H1 (cell line): ENCODE data around the gene AMN. TPM values are rescaled to one million over a fixed set of nuclear protein-coding genes. Genes with fewer than 3 reads are reported as not detected.

Source experiments
- CTCF ChIA-PET: fragments of 300-600 bp; sonication (Branson Sonifier 250); formaldehyde crosslinking; loops from one replicate; lab custom pipeline; 2021; ENCODE audit not compliant: partially characterized antibody; lab: Charles Lee
- POLR2A ChIA-PET: fragments of 300-600 bp; sonication (Branson Sonifier 250); formaldehyde crosslinking; loops from one replicate; lab custom pipeline; 2021; ENCODE audit warnings: inconsistent platforms; ENCODE audit not compliant: partially characterized antibody; lab: Charles Lee
- DNase-seq, 2 experiments: peaks; one replicate each; pipeline versions ENCODE4 v3.0.0 to v3.0.0-alpha.2; 2010 to 2022; ENCODE audit warnings: low spot score in 2 of 2, low read depth in 1 of 2, mixed read lengths in 1 of 2
- FAIRE-seq: peaks from 2 replicates; lab custom pipeline; 2011; peaks lifted over from hg19 to GRCh38; lab: Jason Lieb, UNC
- H2AFZ ChIP-seq: 2 replicates; pipeline ENCODE4 v1.8.1; 2012; ENCODE audit warnings: low read length, inconsistent platforms
- H2AK5ac ChIP-seq: 2 replicates; pipeline ENCODE4 v1.6.1; 2013; ENCODE audit warnings: low read depth, low read length
- H2BK120ac ChIP-seq: replicated peaks from 2 replicates; pipeline ENCODE3; 2013; ENCODE audit warnings: low read depth, low read length, inconsistent platforms
- H2BK12ac ChIP-seq: 2 replicates; pipeline ENCODE4 v1.6.1; 2013; ENCODE audit warnings: low read depth, low read length
- H2BK15ac ChIP-seq: 2 replicates; pipeline ENCODE4 v1.6.1; 2013; ENCODE audit warnings: low read length
- H2BK20ac ChIP-seq: 2 replicates; pipeline ENCODE4 v1.6.1; 2013; ENCODE audit warnings: low read length
- H2BK5ac ChIP-seq: 2 replicates; pipeline ENCODE4 v1.6.1; 2013; ENCODE audit warnings: low read depth, low read length
- H3K14ac ChIP-seq: 2 replicates; pipeline ENCODE4 v1.6.1; 2013; ENCODE audit warnings: inconsistent platforms; ENCODE audit not compliant: insufficient read length
- H3K18ac ChIP-seq: 2 replicates; pipeline ENCODE4 v1.6.1; 2013; ENCODE audit warnings: low read length; ENCODE audit errors: extremely low read depth
- H3K23ac ChIP-seq: 2 replicates; pipeline ENCODE4 v1.6.1; 2013; ENCODE audit warnings: inconsistent platforms; ENCODE audit not compliant: insufficient read length
- H3K23me2 ChIP-seq: 2 replicates; pipeline ENCODE4 v1.6.1; 2013; ENCODE audit warnings: low read depth, low read length
- H3K27ac ChIP-seq: 2 replicates; pipeline ENCODE4 v1.6.1; 2011; ENCODE audit warnings: low read depth, low read length, inconsistent platforms
- H3K27me3 ChIP-seq, 4 experiments: replicated peaks in 1 of 4; 1 replicate in 1 of 4; 2 replicates in 3 of 4; pipeline versions ENCODE4 v1.6.1 to v1.8.1; 2011 to 2013; ENCODE audit warnings: low read length in 3 of 4, mild to moderate bottlenecking in 3 of 4, inconsistent platforms in 2 of 4, mixed read lengths in 2 of 4, moderate library complexity in 1 of 4; ENCODE audit not compliant: control insufficient read depth in 3 of 4, insufficient read depth in 3 of 4; ENCODE audit errors: extremely low read depth in 1 of 4
- H3K36me3 ChIP-seq, 4 experiments: 2 replicates each; pipeline versions ENCODE4 v1.6.1 to v1.8.1; 2011 to 2013; ENCODE audit warnings: mild to moderate bottlenecking in 4 of 4, low read length in 3 of 4, moderate library complexity in 2 of 4, control low read depth in 1 of 4, inconsistent platforms in 1 of 4; ENCODE audit not compliant: insufficient read depth in 4 of 4, control insufficient read depth in 2 of 4
- H3K4ac ChIP-seq: replicated peaks from 2 replicates; pipeline ENCODE3; 2013; ENCODE audit warnings: low read length, low read depth, mixed read lengths, inconsistent platforms; ENCODE audit not compliant: insufficient read length
- H3K4me1 ChIP-seq, 4 experiments: replicated peaks in 1 of 4; 1 replicate in 1 of 4; 2 replicates in 3 of 4; pipeline versions ENCODE4 v1.6.1 to v1.8.1; 2011 to 2013; ENCODE audit warnings: low read length in 3 of 4, inconsistent platforms in 2 of 4, mixed read lengths in 1 of 4; ENCODE audit not compliant: insufficient read depth in 4 of 4, control insufficient read depth in 3 of 4
- H3K4me2 ChIP-seq, 2 experiments: 2 replicates each; pipeline versions ENCODE4 v1.6.1 to v1.8.1; 2011 to 2013; ENCODE audit warnings: low read depth in 2 of 2, low read length in 2 of 2, control low read depth in 1 of 2, inconsistent platforms in 1 of 2, mild to moderate bottlenecking in 1 of 2; ENCODE audit not compliant: insufficient read depth in 1 of 2
- H3K4me3 ChIP-seq, 4 experiments: fragments of 200-600, 300-600 bp in 1 of 4; sonication (generic), shearing (Covaris generic), sonication (Bioruptor Twin) in 1 of 4; 2 replicates each; pipeline versions ENCODE4 v1.5.1 to v1.8.1; 2011 to 2016; ENCODE audit warnings: low read length in 4 of 4, low read depth in 3 of 4, control low read depth in 2 of 4, inconsistent platforms in 2 of 4, mild to moderate bottlenecking in 2 of 4, mixed read lengths in 1 of 4, moderate library complexity in 1 of 4; ENCODE audit not compliant: insufficient read depth in 2 of 4; ENCODE audit errors: extremely low read depth in 1 of 4
- H3K56ac ChIP-seq: replicated peaks from 2 replicates; pipeline ENCODE3; 2013; ENCODE audit warnings: low read depth, mild to moderate bottlenecking, mixed read lengths, low read length, inconsistent platforms; ENCODE audit not compliant: insufficient read length
- H3K79me1 ChIP-seq: 2 replicates; pipeline ENCODE4 v1.6.1; 2013; ENCODE audit warnings: low read depth, low read length, control low read depth
- H3K79me2 ChIP-seq, 2 experiments: 2 replicates each; pipeline versions ENCODE4 v1.6.1 to v1.8.1; 2012 to 2013; ENCODE audit warnings: low read length in 2 of 2, mild to moderate bottlenecking in 2 of 2, inconsistent platforms in 1 of 2; ENCODE audit not compliant: insufficient read depth in 2 of 2, control insufficient read depth in 1 of 2
- H3K9ac ChIP-seq, 4 experiments: replicated peaks in 1 of 4; 1 replicate in 1 of 4; 2 replicates in 3 of 4; pipeline versions ENCODE4 v1.6.1 to v1.8.1; 2011 to 2013; ENCODE audit warnings: low read depth in 3 of 4, low read length in 3 of 4, control low read depth in 2 of 4, mild to moderate bottlenecking in 2 of 4, moderate library complexity in 2 of 4, inconsistent platforms in 1 of 4; ENCODE audit errors: extremely low read depth in 1 of 4
- H3K9me3 ChIP-seq, 2 experiments: 2 replicates each; pipeline versions ENCODE4 v1.6.1 to v1.8.1; 2012 to 2013; ENCODE audit warnings: mild to moderate bottlenecking in 2 of 2, moderate library complexity in 2 of 2, control low read depth in 1 of 2, inconsistent platforms in 1 of 2, low read depth in 1 of 2, low read length in 1 of 2, mixed read lengths in 1 of 2; ENCODE audit not compliant: insufficient read depth in 2 of 2
- H4K20me1 ChIP-seq, 2 experiments: replicated peaks in 1 of 2; 2 replicates each; pipeline versions ENCODE3 to v1.8.1; 2011 to 2013; ENCODE audit warnings: inconsistent platforms in 2 of 2, low read length in 2 of 2, mild to moderate bottlenecking in 1 of 2; ENCODE audit not compliant: insufficient read depth in 2 of 2, control insufficient read depth in 1 of 2
- H4K5ac ChIP-seq: 2 replicates; pipeline ENCODE4 v1.6.1; 2013; ENCODE audit warnings: low read length, low read depth, mixed read lengths, inconsistent platforms; ENCODE audit not compliant: insufficient read length
- H4K8ac ChIP-seq: 2 replicates; pipeline ENCODE4 v1.8.0; 2013; ENCODE audit warnings: mild to moderate bottlenecking, moderate library complexity, low read length, inconsistent platforms; ENCODE audit not compliant: insufficient read depth; ENCODE audit errors: extremely low read depth
- H4K91ac ChIP-seq: replicated peaks from 2 replicates; pipeline ENCODE3; 2013; ENCODE audit warnings: low read length, mixed read lengths, inconsistent platforms; ENCODE audit not compliant: insufficient read length
- ASH2L ChIP-seq: fragments of 200-600, 300-600 bp; sonication (generic); IDR thresholded peaks from one replicate; pipeline ENCODE4 v1.7.1; 2017; ENCODE audit warnings: low read length
- KDM1A ChIP-seq: fragments of 200-600, 300-600 bp; sonication (generic); IDR thresholded peaks from 2 replicates; pipeline ENCODE4 v1.7.1; 2016; ENCODE audit warnings: mild to moderate bottlenecking, low read length, borderline replicate concordance
- MAX ChIP-seq: IDR thresholded peaks from 2 replicates; pipeline ENCODE4 v1.6.1; 2012; ENCODE audit warnings: inconsistent platforms
- RAD21 ChIP-seq, 2 experiments: IDR thresholded peaks in 1 of 2; conservative IDR thresholded peaks in 1 of 2; 2 replicates each; pipeline ENCODE4 v1.6.1; 2011; ENCODE audit warnings: low read depth in 2 of 2, low read length in 2 of 2, improper control_type of control experiment in 1 of 2, inconsistent platforms in 1 of 2, mild to moderate bottlenecking in 1 of 2, moderate library complexity in 1 of 2
- RBBP5 ChIP-seq: IDR thresholded peaks from 2 replicates; pipeline ENCODE4 v1.7.1; 2012; ENCODE audit warnings: low read depth, mild to moderate bottlenecking, inconsistent platforms, low read length, moderate library complexity, borderline replicate concordance
- SIN3A ChIP-seq, 2 experiments: IDR thresholded peaks in 1 of 2; conservative IDR thresholded peaks in 1 of 2; 2 replicates each; pipeline ENCODE4 v1.6.1; 2011 to 2012; ENCODE audit warnings: low read length in 2 of 2, improper control_type of control experiment in 1 of 2, low read depth in 1 of 2, mild to moderate bottlenecking in 1 of 2
- WGBS, 2 experiments: shearing (Covaris generic) in 1 of 2; methylation state at CpG; one replicate each; pipeline versions ENCODE4 v1.1.6 to v1.1.7; 2013 to 2015; ENCODE audit warnings: low lambda C conversion rate in 2 of 2, mixed read lengths in 2 of 2, inconsistent platforms in 1 of 2, low coverage in 1 of 2, missing lambda C conversion rate in 1 of 2; ENCODE audit not compliant: insufficient replicate concordance in 2 of 2, insufficient coverage in 1 of 2, insufficient read length in 1 of 2; ENCODE audit errors: extremely low coverage in 1 of 2, missing lambda C conversion rate in 1 of 2; 5-methylcytosine and 5-hydroxymethylcytosine counted together
- polyA plus RNA-seq, 7 experiments: library from polyadenylated mRNA; depleted of rRNA in 3 of 7; stranded (reverse) in 5 of 7; unstranded in 2 of 7; fragments of >200 nt in 5 of 7; fragments of 200-250 nt in 2 of 7; gene quantifications; 1 replicate in 5 of 7; 2 replicates in 1 of 7; 4 replicates in 1 of 7; pipeline versions ENCODE4 v1.2.1 to v1.2.3, GENCODE V29; 2011 to 2013; ENCODE audit warnings: missing spikeins in 2 of 7, mixed read lengths in 2 of 7
- total RNA-seq: library from RNA; stranded (reverse); fragmentation: NEBNext Ultra II Directional; extraction: Animal tissue kit (Norgen Biotek cat#: 25700); gene quantifications from 2 replicates; pipeline ENCODE4 v1.2.1, GENCODE V29; 2021

The AMN gene
- total and polyA plus RNA-seq, 2 of the 8 experiments (the other 6 are each of a cell fraction or from before 2014, with no cell fraction given) = 0.77 to 1.5 TPM

DNA sequence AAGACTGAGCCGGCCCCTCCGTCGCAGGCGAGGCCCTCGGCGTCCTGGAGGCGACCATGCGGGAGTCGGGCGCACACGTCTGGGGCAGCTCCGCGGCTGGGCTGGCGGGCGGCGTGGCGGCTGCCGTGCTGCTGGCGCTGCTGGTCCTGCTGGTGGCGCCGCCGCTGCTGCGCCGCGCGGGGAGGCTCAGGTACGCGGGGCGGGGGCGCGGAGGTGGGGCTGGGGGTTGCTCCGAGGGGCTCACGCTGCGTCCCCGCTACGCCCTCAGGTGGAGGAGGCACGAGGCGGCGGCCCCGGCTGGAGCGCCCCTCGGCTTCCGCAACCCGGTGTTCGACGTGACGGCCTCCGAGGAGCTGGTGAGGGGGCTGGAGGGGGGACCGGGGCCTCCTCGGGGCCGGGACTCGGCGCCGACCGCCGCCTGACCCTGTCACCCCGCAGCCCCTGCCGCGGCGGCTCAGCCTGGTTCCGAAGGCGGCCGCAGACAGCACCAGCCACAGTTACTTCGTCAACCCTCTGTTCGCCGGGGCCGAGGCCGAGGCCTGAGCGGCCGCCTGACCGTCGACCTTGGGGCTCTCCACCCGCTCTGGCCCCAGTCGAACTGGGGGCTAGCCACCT, 7.8 kb downstream of the AMN start:
- Histone ChIP-seq H3K4me1 (peaks cover 5 to 29% (median 21%) of the 10 kb centered on the region in 4 experiments), H3K4me3 (peak overlapping the region; percentile 40 to 92 (median 78)), H4K20me1 (peaks cover 0 to 12% of the 10 kb centered on the region in 2 experiments), H3K23me2 (peaks cover 21% of the 10 kb centered on the region; the same call in 1 of the 2 replicates), H2AFZ (no peak overlapping the region; the same call in 1 of the 2 replicates), H3K56ac (no peak overlapping the region), H3K36me3 (peaks cover 0 to 10% (median 4%) of the 10 kb centered on the region in 4 experiments; a peak in 4 of 8 replicates), H2AK5ac (no peak overlapping the region), H3K23ac (no peak overlapping the region), H4K5ac (no peak overlapping the region), H3K79me2 (no peaks in the 10 kb centered on the region), H3K4ac (no peak overlapping the region), H3K14ac (no peak overlapping the region), H3K27me3 (peaks cover 26 to 64% (median 55%) of the 10 kb centered on the region in 4 experiments), H2BK120ac (no peak overlapping the region), H3K9ac (no peak overlapping the region), H4K91ac (no peak overlapping the region), H3K27ac (no peak overlapping the region), H3K18ac (no peak overlapping the region; the same call in 1 of the 2 replicates), H3K79me1 (no peaks in the 10 kb centered on the region), H4K8ac (peak overlapping the region; percentile 4; the same call in 1 of the 2 replicates), H2BK12ac (no peak overlapping the region), H3K9me3 (no peaks in the 10 kb centered on the region), H2BK20ac (no peak overlapping the region), H2BK15ac (no peak overlapping the region), H3K4me2 (peak overlapping the region; percentile 88 to 98), H2BK5ac (no peak overlapping the region)
- ChIA-PET POLR2A (interaction anchor here (1.0 to 1.1 kb wide), 2 partner anchors 60 to 311 kb away, joined by 3 read pairs; no protein-coding TSS in a partner anchor), CTCF (interaction anchor here (0.6 to 1.3 kb wide), 4 partner anchors 12 to 616 kb away, joined by 3 to 7 read pairs (median 3); no protein-coding TSS in a partner anchor)
- TF ChIP-seq SIN3A (conservative IDR thresholded peaks at IDR 0.05 in 1 of 2, IDR thresholded peaks at IDR 0.05 in 1 of 2; ENCODE audit: low read depth in 1 of 2, low read length in 2 of 2) = peak in 1 of 2 experiments; percentile 12; a peak in 1 of 4 replicates
- TF ChIP-seq KDM1A = no peak
- TF ChIP-seq RAD21 (IDR thresholded peaks at IDR 0.05 in 1 of 2, conservative IDR thresholded peaks at IDR 0.05 in 1 of 2; ENCODE audit: low read depth in 2 of 2, low read length in 2 of 2) = peak in 1 of 2 experiments; percentile 23; a peak in 2 of 4 replicates
- no peak for TF ChIP-seq ASH2L
- TF ChIP-seq MAX = peak; percentile 70
- 0 out of 2 replicates have a peak, but pooled peaks have one; percentile 6 for TF ChIP-seq RBBP5
- 1% methylated on average over 36 of the region's 74 CpGs; no CpG with 5 or more reads in 1 of the 2 experiments for WGBS, 2 experiments
- no peak for FAIRE-seq
- peak in 1 of 2 experiments; percentile 82 for DNase-seq
